GM19023 (cell line): Measurements from ENCODE around the gene WDR38.
"Not testable (repeated sequence)": the region's sequence is repeated elsewhere in the genome, so short reads cannot be mapped to it uniquely, and the experiment has no call there.

Experiments
- ATAC-seq: cut with Tn5 transposase; IDR thresholded peaks from one replicate; pipeline ENCODE4 v1.9.1; 2021; ENCODE audit warnings: mild to moderate bottlenecking, moderate library complexity; ENCODE audit not compliant: unreplicated experiment

The WDR38 gene

DNA sequence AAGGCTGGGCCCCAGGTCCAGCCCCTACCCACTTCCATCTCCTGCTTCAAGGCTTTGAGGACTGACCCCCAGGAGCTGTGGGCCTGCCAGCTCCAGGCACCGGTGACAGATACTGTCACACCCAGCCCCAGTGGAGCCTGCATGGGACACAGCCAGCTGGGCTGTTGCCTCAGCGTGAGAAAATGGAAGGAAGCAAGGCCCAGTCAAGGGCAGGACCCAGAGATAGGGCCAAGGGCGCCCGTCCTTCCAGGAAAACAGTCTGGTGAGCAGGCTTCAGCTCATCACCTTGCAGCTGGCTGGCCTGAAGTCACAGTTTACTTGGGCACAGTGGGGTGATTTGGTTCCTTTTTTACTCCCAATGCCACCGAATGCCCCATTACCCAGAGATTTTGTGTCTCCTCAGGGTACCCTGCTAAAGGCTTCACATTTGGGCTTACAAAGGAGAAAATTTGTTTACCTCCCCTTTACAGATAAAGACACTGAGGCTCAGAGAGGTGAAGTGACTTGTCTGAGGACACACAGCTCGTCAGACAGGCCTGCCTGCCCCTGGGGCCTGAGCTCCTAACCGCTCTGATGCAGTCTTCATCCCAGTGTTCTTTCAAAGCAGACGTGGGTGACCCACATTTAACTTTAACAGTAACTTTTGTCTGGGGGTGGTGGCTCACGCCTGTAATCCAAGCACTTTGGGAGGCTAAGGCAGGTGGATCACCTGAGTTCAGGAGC lies 21.5 kb upstream of the WDR38 start:
- ATAC-seq = no peak

DNA sequence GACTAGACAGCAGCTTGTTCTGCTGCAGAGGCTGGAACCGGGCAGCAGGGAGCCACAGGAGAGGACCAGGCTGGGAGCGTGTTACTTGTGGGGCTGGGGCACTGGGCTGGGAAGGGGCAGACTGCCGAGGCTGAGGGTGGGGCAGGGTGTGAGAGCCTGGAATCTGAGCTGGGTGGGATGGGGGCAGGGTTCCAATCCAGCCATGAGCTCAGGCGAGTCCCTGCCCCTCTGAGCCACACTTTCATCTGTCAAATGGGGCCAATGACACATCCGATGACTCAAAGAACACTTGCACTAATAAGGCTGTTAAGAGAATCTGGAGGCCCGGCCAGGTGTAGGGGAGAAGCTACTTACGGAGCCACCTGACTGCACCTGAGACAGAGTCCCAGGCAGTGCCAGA lies 18.7 kb upstream of the WDR38 start:
- no peak for ATAC-seq

DNA sequence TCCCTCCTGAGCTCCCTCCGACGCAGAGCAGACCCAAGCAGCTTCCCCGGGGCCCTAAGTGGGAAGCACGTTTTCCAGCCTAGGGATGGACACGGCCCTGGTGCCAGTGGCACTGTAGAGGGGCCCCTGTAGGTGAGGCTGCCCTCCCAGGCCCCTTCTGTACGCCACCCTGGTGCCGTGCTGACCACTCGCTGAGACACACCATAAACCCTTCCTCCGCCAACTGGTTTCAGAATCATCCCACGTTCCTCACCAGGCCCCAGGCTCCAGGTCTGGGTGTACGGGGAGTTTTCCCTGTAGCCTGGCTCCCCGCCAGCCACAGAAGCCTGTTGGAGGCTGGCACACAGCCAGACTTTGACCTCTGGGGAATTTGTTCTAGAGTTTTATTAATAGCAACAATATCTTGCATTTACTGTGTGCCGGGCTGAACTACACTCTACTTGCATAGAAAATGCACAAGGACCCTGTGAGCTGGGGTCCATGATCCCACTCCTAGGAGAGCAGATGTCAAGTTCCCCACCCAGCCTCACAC lies 18.2 kb upstream of the WDR38 start:
- ATAC-seq = no peak

DNA sequence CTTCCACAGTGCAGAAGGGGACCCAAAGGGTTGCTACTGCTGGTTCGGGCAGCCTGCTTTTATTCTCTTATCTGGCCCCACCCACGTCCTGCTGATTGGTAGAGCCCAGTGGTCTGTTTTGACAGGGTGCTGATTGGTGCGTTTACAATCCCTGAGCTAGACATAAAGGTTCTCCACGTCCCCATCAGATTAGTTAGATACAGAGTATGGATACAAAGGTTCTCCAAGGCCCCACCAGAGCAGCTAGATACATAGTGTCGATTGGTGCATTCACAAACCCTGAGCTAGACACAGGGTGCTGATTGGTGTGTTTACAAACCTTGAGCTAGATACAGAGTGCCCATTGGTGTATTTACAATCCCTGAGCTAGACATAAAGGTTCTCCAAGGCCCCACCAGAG lies 15.1 kb upstream of the WDR38 start:
- not testable (repeated sequence) for ATAC-seq

DNA sequence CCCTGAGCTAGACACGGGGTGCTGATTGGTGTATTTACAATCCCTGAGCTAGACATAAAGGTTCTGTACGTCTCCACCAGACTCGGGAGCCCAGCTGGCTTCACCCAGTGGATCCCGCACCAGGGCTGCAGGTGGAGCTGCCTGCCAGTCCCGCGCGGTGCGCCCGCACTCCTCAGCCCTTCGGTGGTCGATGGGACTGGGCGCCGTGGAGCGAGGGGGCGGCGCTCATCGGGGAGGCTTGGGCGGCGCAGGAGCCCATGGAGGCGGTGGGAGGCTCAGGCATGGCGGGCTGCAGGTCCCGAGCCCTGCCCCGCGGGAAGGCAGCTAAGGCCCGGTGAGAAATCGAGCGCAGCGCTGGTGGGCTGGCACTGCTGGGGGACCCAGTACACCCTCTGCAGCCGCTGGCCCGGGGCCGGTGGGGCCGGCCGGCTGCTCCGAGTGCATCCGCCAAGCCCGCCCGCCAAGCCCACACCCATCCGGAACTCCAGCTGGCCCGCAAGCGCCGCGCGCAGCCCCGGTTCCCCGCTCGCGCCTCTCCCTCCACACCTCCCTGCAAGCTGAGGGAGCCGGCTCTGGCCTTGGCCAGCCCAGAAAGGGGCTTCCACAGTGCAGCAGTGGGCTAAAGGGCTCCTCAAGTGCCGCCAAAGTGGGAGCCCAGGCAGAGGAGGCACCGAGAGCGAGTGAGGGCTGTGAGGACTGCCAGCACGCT lies 14.5 kb upstream of the WDR38 start:
- not testable (repeated sequence) for ATAC-seq

DNA sequence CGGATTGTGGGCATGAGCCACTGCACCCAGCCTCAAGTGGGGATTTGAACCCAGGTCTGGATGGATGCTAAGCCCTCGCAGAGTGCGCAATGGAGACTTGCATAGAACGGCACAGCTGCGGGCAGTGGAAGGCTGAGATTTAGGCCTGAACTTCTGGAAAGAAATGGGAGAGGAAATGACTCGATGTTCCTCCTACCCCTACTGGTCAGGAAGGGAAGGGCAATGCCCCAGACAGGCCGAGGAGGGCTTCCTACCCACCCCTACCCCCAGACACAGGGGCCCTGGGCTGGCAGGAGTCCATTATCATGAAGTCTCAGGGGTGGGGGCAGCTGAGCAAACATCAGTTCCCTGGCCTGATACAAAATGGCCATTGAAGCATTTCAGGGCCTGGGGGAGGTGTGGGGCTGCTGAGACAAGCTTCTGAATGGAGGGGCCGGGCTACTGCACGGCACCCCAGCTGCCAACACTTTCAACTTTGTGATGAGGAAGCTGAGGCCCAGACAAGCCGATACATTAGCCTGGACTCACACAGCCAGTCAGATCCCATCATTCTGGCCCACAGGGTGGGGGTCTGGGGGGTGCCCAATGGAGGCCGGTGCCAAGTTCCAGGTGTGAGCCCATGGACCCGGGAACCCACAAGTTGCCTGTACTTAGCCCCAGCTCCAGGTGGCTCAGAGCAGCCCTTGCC lies 13.5 kb upstream of the WDR38 start:
- no peak for ATAC-seq

DNA sequence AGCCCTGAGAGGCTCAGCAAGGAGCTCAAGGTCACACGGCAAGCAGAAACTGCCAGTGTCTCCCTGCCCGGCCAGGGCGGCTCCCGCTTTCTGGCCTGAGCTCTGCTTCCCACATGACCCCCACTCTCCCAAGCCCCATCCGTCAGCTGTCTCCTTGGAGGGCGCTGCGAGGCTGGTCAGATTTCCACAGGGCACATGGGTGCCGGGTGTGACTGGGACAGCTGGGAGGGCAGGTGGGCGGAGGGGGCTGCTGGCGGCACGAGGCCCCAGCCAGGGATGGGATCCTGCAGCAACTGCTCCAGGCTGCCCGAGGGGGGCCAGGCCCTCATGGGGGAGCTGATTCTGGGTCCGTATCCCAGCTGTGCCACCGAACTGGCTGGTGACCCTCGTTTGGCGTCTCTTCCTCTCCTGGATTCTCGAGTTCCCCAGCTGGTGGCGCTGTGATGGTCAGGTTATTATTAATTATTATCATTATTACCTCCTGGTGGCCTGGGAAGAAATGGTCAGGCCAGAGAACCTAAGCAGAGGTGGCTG lies 12.9 kb upstream of the WDR38 start:
- no peak for ATAC-seq

DNA sequence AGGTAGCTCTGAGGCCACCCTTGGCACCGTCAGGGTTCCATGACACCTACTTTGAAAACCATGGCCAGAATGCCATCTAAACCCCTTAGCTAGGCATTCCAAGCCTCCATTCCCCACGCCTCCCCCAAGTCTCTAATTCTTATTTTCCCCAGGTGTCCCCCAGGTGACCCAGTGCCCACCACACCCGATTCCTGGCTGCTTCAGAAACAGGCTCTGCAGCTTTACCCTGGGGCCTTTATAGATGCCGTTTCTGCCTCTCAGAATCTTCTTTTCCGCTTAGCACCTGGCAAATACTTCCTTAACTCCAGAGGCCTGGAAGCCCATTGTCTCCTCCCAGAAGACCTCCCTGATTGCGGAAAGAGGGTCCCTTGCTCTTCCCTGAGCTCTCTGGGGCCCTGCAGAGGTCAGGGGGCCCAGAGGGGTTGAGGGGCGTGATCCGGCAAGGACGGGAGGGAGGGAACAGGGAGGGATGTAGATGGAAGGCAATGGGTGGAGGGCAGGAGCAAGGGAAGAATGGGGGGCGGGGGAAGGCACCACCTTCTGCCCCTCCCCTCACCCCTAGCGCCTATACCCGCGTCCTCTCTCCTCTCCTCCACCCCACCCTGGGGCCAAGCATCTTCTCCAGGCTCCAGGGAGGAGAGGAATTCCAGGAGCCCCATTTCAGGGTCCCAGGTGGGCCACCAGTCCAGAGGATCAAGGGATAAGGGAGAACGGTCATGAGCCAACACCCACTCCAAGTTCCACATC lies 12.0 kb upstream of the WDR38 start:
- no peak for ATAC-seq

DNA sequence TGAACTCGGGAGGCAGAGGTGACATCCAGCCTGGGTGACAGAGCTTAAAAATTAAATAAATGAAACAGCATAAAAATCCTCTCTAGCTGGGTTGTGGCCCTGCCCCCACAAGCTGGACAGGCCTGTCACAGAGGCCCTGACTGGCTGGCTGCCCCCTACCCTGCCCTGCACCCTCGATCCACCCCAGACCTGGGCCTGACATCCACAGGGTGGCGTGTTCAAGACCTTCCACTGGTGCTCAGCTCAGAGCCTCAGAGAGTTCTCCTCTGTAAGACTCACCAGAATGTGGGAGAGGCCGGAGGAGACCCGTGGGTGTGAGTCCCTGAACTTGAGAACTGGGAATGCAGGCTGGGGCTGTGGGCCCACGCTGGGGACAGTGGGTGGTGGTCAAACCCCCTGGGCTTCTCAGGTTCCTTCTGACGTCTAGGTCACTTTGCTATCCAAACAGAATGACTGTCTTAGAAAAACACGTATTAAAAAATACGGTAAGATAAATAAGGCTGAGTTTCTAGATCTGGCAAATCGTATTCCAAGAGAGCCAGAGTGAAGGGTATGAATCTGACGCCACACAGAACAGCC lies 9.7 kb upstream of the WDR38 start:
- ATAC-seq = no peak

DNA sequence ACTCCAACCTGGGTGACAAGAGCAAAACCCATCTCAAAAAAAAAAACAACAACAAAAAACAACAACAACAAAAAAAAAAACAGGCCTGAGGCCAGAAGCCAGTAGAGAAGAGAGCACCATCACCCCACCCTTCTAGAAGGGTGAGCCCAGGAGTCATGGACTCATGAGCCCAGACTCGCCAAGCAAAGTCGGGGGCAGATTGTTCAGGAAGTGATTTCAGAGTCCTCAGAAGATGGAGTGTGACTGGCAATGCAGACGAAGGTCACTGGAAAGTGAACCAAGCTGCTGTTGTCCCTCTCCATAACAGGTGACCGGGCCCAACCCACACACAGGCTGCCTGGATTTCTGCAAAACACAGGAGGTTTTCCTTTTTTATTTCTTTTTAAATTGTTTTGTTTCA lies 9.0 kb upstream of the WDR38 start:
- no peak for ATAC-seq

DNA sequence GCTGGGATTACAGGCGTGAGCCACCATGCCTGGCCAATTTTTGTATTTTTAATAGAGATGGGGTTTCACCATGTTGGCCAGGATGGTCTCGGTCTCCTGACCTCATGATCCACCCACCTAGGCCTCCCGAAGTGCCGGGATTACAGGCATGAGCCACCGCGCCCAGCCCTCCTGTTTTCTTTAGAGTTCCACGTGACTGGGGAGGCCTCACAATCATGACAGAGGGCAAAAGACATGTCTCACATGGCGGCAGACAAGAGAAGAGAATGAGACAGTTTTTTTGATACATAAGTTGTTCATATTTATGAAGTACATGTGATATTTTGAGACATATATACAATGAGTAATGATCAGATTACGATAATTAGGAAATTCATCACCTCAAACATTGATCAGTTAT lies 6.8 kb upstream of the WDR38 start:
- not testable (repeated sequence) for ATAC-seq

DNA sequence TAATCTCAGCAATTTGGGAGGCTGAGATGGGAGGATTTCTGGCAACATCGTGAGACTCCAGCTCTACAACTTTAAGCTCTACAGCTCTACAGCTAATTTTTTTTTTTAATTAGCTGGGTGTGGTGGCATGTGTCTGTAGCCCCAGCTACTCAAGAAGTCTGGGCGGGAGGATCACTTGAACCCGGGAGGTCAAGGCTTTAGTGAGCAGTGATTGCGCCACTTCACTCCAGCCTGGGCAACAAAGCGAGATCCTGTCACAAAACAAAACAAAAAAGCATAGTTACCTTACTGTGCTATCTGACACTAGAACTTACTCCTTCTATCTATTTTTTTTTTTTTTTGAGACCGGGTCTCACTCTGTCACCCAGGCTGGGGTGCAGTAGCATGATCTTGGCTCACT lies 6.3 kb upstream of the WDR38 start:
- no peak for ATAC-seq

DNA sequence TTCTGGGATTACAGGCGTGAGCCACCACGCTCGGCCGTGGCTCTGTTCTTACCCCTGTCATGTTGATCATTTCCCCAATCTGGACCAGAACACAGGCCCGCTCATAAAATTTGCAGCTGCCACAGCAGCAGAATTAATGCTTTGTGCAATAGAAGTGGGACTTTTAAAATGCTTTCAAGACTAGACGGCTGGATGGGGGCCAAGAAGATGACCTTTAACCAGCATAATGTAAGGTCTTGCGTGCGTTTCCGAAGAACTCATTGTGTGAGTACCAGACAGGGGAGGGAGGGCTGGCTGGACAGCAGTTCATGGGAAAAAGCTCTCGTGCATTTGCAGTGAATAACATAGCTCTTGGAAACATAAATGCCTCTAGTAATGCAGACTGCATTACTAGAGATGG lies 3.5 kb upstream of the WDR38 start:
- no peak for ATAC-seq

DNA sequence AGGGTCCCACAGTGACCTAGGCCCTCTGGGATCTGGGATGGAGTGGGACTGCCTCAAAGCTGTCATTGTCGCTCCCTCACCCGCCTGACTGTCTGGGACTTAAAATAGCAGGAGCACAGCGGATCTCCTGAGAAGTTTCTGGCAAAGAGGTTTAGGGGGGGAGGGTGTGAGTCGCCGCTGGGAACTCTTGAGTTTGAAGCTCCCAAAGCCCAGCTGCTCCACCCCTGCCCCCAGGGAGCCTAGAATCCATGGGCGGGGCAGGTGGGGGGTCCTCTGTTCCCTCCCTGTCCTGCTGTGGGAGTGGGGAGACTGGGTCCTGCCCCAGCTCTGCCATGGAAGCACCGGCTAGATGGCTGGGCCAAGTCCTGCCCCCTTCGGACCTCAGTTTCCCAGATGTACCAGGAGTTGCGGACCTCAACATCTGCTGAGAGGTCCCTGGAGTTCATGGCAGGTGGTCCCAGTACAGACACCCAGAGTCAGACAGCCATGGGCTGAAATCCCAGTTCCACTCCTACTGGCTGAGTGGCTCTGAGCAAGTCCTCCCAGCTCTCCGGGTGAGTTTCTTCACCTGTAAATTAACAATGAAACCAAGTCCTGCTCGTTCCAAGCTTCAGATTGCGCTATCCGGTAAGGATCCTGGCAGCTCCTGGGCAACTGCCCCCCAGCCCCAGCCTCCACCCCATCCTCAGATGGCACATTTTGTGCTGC lies 985 bp upstream of the WDR38 start:
- no peak for ATAC-seq

DNA sequence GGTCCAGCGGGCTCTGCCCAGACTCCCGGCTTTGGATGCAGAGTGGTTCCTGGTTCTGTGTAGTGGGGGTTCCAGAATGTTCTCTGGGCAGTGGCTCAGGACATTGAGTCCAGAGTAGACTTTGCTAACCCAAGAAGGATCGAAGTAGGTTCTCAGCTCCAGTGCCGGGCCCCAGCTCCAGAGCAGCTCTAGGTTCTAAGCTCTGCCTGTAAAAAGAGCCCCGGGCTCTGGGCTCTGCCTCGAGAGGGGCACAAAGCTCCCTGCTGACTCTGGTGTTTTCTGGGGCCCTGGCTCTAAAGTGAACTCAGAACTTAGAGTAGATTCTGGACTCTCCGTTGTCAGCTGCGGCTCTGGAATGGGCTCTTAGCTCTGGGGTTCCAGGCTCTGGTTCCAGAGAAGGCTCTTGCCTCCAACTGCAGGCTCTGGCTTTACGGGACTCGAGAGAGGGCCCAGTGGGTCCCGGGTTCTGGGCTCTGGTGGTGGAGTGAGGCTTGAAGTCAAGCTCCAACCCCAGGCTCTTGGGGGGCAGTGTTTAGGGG lies 414 bp downstream of the WDR38 start:
- no peak for ATAC-seq

DNA sequence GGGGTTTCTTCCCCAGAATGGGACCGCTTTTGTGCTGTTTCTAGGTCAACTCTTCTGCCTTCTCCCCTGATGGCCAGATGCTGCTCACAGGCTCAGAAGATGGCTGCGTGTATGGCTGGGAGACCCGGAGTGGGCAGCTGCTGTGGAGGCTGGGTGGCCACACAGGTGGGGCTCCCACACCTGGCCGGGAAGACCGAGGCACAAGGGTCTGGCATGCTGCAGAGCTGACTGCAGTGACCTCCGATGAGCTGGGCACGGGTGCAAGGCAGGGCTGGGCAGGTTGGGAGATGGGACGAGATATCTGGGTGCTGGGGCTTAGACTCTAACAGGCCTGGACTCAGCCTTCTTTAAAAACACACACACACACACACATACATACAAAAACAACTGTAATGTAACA lies 901 bp downstream of the WDR38 start:
- ATAC-seq = no peak

DNA sequence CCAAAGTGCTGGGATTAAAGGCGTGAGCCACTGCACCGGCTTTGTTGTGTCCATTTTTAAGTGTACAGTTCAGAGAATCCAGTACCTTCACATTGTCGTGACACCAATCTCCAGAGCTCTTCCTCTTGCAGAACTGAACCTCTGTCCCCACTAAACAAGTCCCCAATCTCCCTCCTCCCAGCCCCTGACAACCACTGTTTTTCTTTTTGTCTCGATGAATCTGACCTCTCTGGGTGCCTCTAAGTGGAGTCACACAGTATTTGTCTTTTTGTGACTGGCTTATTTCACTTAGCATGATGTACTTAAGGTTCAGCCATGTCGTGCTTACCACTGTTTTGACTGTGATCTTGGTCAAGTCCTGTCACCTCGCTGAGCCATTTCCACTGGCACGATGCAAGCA lies 1.6 kb downstream of the WDR38 start:
- no peak for ATAC-seq

DNA sequence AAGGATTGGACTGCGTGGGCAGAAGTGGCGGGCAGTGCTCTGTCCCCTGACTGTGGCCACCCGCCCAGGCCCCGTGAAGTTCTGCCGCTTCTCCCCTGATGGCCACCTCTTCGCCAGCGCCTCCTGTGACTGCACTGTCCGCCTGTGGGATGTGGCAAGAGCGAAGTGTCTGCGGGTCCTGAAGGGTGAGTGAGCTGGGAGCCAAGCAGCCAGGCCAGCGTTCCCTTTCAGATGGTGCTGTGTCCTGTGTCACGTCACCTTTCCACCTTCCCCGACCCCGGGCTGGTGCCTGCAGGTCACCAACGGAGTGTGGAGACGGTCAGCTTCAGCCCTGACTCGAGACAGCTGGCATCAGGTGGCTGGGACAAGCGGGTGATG lies 2.3 kb downstream of the WDR38 start:
- ATAC-seq = no peak

DNA sequence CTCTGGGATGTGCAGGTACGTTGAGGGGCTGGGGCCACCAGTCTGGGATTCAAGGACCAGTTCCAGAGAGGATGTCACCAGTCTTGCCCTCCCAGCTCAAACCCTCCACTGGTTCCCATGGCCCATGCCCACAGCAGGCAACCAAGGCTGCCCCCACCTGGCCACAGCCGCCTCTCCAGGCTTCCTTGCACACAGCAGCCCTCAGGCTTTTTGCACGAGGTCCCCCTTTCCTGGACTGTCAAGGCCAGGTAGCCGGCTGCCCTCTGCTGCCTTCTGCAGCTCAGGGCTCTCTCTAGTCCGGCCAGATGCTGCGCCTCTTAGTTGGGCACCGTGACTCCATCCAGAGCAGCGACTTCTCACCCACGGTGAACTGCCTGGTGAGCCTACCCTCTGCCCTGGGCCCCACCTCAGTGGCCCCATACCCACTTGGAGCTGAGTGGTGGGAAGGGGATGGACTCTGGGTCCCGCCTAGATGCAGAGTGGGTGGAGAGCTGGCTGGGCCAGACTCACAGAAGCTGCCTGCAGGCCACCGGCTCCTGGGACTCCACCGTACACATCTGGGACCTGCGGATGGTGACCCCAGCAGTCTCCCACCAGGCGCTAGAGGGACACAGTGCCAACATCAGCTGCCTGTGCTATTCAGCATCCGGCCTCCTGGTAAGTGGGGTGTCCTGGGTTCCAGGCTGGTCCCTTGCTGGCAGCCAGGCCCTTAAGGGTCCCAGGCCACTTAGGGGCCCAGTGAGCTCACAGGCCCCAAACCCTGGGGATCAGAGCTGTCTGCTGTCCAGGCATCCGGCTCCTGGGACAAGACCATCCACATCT lies 2.9 kb downstream of the WDR38 start:
- ATAC-seq = no peak
